H1 (cell line): ENCODE results near the gene FAHD1. TPM values are rescaled to one million over a fixed set of nuclear protein-coding genes. Genes with fewer than 3 reads are reported as not detected.

Experiments
- CTCF ChIA-PET: fragments of 300-600 bp; sonication (Branson Sonifier 250); formaldehyde crosslinking; loops from one replicate; lab custom pipeline; 2021; ENCODE audit not compliant: partially characterized antibody; lab: Charles Lee
- POLR2A ChIA-PET: fragments of 300-600 bp; sonication (Branson Sonifier 250); formaldehyde crosslinking; loops from one replicate; lab custom pipeline; 2021; ENCODE audit warnings: inconsistent platforms; ENCODE audit not compliant: partially characterized antibody; lab: Charles Lee
- DNase-seq, 2 experiments: peaks; one replicate each; pipeline versions ENCODE4 v3.0.0 to v3.0.0-alpha.2; 2010 to 2022; ENCODE audit warnings: low spot score in 2 of 2, low read depth in 1 of 2, mixed read lengths in 1 of 2
- FAIRE-seq: peaks from 2 replicates; lab custom pipeline; 2011; peaks lifted over from hg19 to GRCh38; lab: Jason Lieb, UNC
- H2AFZ ChIP-seq: 2 replicates; pipeline ENCODE4 v1.8.1; 2012; ENCODE audit warnings: low read length, inconsistent platforms
- H2AK5ac ChIP-seq: 2 replicates; pipeline ENCODE4 v1.6.1; 2013; ENCODE audit warnings: low read depth, low read length
- H2BK120ac ChIP-seq: replicated peaks from 2 replicates; pipeline ENCODE3; 2013; ENCODE audit warnings: low read depth, low read length, inconsistent platforms
- H2BK12ac ChIP-seq: 2 replicates; pipeline ENCODE4 v1.6.1; 2013; ENCODE audit warnings: low read depth, low read length
- H2BK15ac ChIP-seq: 2 replicates; pipeline ENCODE4 v1.6.1; 2013; ENCODE audit warnings: low read length
- H2BK20ac ChIP-seq: 2 replicates; pipeline ENCODE4 v1.6.1; 2013; ENCODE audit warnings: low read length
- H2BK5ac ChIP-seq: 2 replicates; pipeline ENCODE4 v1.6.1; 2013; ENCODE audit warnings: low read depth, low read length
- H3K14ac ChIP-seq: 2 replicates; pipeline ENCODE4 v1.6.1; 2013; ENCODE audit warnings: inconsistent platforms; ENCODE audit not compliant: insufficient read length
- H3K18ac ChIP-seq: 2 replicates; pipeline ENCODE4 v1.6.1; 2013; ENCODE audit warnings: low read length; ENCODE audit errors: extremely low read depth
- H3K23ac ChIP-seq: 2 replicates; pipeline ENCODE4 v1.6.1; 2013; ENCODE audit warnings: inconsistent platforms; ENCODE audit not compliant: insufficient read length
- H3K23me2 ChIP-seq: 2 replicates; pipeline ENCODE4 v1.6.1; 2013; ENCODE audit warnings: low read depth, low read length
- H3K27ac ChIP-seq: 2 replicates; pipeline ENCODE4 v1.6.1; 2011; ENCODE audit warnings: low read depth, low read length, inconsistent platforms
- H3K27me3 ChIP-seq, 4 experiments: replicated peaks in 1 of 4; 1 replicate in 1 of 4; 2 replicates in 3 of 4; pipeline versions ENCODE4 v1.6.1 to v1.8.1; 2011 to 2013; ENCODE audit warnings: low read length in 3 of 4, mild to moderate bottlenecking in 3 of 4, inconsistent platforms in 2 of 4, mixed read lengths in 2 of 4, moderate library complexity in 1 of 4; ENCODE audit not compliant: control insufficient read depth in 3 of 4, insufficient read depth in 3 of 4; ENCODE audit errors: extremely low read depth in 1 of 4
- H3K36me3 ChIP-seq, 4 experiments: 2 replicates each; pipeline versions ENCODE4 v1.6.1 to v1.8.1; 2011 to 2013; ENCODE audit warnings: mild to moderate bottlenecking in 4 of 4, low read length in 3 of 4, moderate library complexity in 2 of 4, control low read depth in 1 of 4, inconsistent platforms in 1 of 4; ENCODE audit not compliant: insufficient read depth in 4 of 4, control insufficient read depth in 2 of 4
- H3K4ac ChIP-seq: replicated peaks from 2 replicates; pipeline ENCODE3; 2013; ENCODE audit warnings: low read length, low read depth, mixed read lengths, inconsistent platforms; ENCODE audit not compliant: insufficient read length
- H3K4me1 ChIP-seq, 4 experiments: replicated peaks in 1 of 4; 1 replicate in 1 of 4; 2 replicates in 3 of 4; pipeline versions ENCODE4 v1.6.1 to v1.8.1; 2011 to 2013; ENCODE audit warnings: low read length in 3 of 4, inconsistent platforms in 2 of 4, mixed read lengths in 1 of 4; ENCODE audit not compliant: insufficient read depth in 4 of 4, control insufficient read depth in 3 of 4
- H3K4me2 ChIP-seq, 2 experiments: 2 replicates each; pipeline versions ENCODE4 v1.6.1 to v1.8.1; 2011 to 2013; ENCODE audit warnings: low read depth in 2 of 2, low read length in 2 of 2, control low read depth in 1 of 2, inconsistent platforms in 1 of 2, mild to moderate bottlenecking in 1 of 2; ENCODE audit not compliant: insufficient read depth in 1 of 2
- H3K4me3 ChIP-seq, 4 experiments: fragments of 200-600, 300-600 bp in 1 of 4; sonication (generic), shearing (Covaris generic), sonication (Bioruptor Twin) in 1 of 4; 2 replicates each; pipeline versions ENCODE4 v1.5.1 to v1.8.1; 2011 to 2016; ENCODE audit warnings: low read length in 4 of 4, low read depth in 3 of 4, control low read depth in 2 of 4, inconsistent platforms in 2 of 4, mild to moderate bottlenecking in 2 of 4, mixed read lengths in 1 of 4, moderate library complexity in 1 of 4; ENCODE audit not compliant: insufficient read depth in 2 of 4; ENCODE audit errors: extremely low read depth in 1 of 4
- H3K56ac ChIP-seq: replicated peaks from 2 replicates; pipeline ENCODE3; 2013; ENCODE audit warnings: low read depth, mild to moderate bottlenecking, mixed read lengths, low read length, inconsistent platforms; ENCODE audit not compliant: insufficient read length
- H3K79me1 ChIP-seq: 2 replicates; pipeline ENCODE4 v1.6.1; 2013; ENCODE audit warnings: low read depth, low read length, control low read depth
- H3K79me2 ChIP-seq, 2 experiments: 2 replicates each; pipeline versions ENCODE4 v1.6.1 to v1.8.1; 2012 to 2013; ENCODE audit warnings: low read length in 2 of 2, mild to moderate bottlenecking in 2 of 2, inconsistent platforms in 1 of 2; ENCODE audit not compliant: insufficient read depth in 2 of 2, control insufficient read depth in 1 of 2
- H3K9ac ChIP-seq, 4 experiments: replicated peaks in 1 of 4; 1 replicate in 1 of 4; 2 replicates in 3 of 4; pipeline versions ENCODE4 v1.6.1 to v1.8.1; 2011 to 2013; ENCODE audit warnings: low read depth in 3 of 4, low read length in 3 of 4, control low read depth in 2 of 4, mild to moderate bottlenecking in 2 of 4, moderate library complexity in 2 of 4, inconsistent platforms in 1 of 4; ENCODE audit errors: extremely low read depth in 1 of 4
- H3K9me3 ChIP-seq, 2 experiments: 2 replicates each; pipeline versions ENCODE4 v1.6.1 to v1.8.1; 2012 to 2013; ENCODE audit warnings: mild to moderate bottlenecking in 2 of 2, moderate library complexity in 2 of 2, control low read depth in 1 of 2, inconsistent platforms in 1 of 2, low read depth in 1 of 2, low read length in 1 of 2, mixed read lengths in 1 of 2; ENCODE audit not compliant: insufficient read depth in 2 of 2
- H4K20me1 ChIP-seq, 2 experiments: replicated peaks in 1 of 2; 2 replicates each; pipeline versions ENCODE3 to v1.8.1; 2011 to 2013; ENCODE audit warnings: inconsistent platforms in 2 of 2, low read length in 2 of 2, mild to moderate bottlenecking in 1 of 2; ENCODE audit not compliant: insufficient read depth in 2 of 2, control insufficient read depth in 1 of 2
- H4K5ac ChIP-seq: 2 replicates; pipeline ENCODE4 v1.6.1; 2013; ENCODE audit warnings: low read length, low read depth, mixed read lengths, inconsistent platforms; ENCODE audit not compliant: insufficient read length
- H4K8ac ChIP-seq: 2 replicates; pipeline ENCODE4 v1.8.0; 2013; ENCODE audit warnings: mild to moderate bottlenecking, moderate library complexity, low read length, inconsistent platforms; ENCODE audit not compliant: insufficient read depth; ENCODE audit errors: extremely low read depth
- H4K91ac ChIP-seq: replicated peaks from 2 replicates; pipeline ENCODE3; 2013; ENCODE audit warnings: low read length, mixed read lengths, inconsistent platforms; ENCODE audit not compliant: insufficient read length
- CTBP2 ChIP-seq: IDR thresholded peaks from 2 replicates; pipeline ENCODE4 v1.7.0; 2011; ENCODE audit warnings: borderline replicate concordance, mild to moderate bottlenecking, moderate library complexity, mixed read lengths, low read length; ENCODE audit not compliant: insufficient read depth, insufficient read length
- WGBS, 2 experiments: shearing (Covaris generic) in 1 of 2; methylation state at CpG; one replicate each; pipeline versions ENCODE4 v1.1.6 to v1.1.7; 2013 to 2015; ENCODE audit warnings: low lambda C conversion rate in 2 of 2, mixed read lengths in 2 of 2, inconsistent platforms in 1 of 2, low coverage in 1 of 2, missing lambda C conversion rate in 1 of 2; ENCODE audit not compliant: insufficient replicate concordance in 2 of 2, insufficient coverage in 1 of 2, insufficient read length in 1 of 2; ENCODE audit errors: extremely low coverage in 1 of 2, missing lambda C conversion rate in 1 of 2; 5-methylcytosine and 5-hydroxymethylcytosine counted together
- polyA plus RNA-seq, 7 experiments: library from polyadenylated mRNA; depleted of rRNA in 3 of 7; stranded (reverse) in 5 of 7; unstranded in 2 of 7; fragments of >200 nt in 5 of 7; fragments of 200-250 nt in 2 of 7; gene quantifications; 1 replicate in 5 of 7; 2 replicates in 1 of 7; 4 replicates in 1 of 7; pipeline versions ENCODE4 v1.2.1 to v1.2.3, GENCODE V29; 2011 to 2013; ENCODE audit warnings: missing spikeins in 2 of 7, mixed read lengths in 2 of 7
- total RNA-seq: library from RNA; stranded (reverse); fragmentation: NEBNext Ultra II Directional; extraction: Animal tissue kit (Norgen Biotek cat#: 25700); gene quantifications from 2 replicates; pipeline ENCODE4 v1.2.1, GENCODE V29; 2021

The FAHD1 gene
- total and polyA plus RNA-seq, 2 of the 8 experiments (the other 6 are each of a cell fraction or from before 2014, with no cell fraction given), result 20.4 to 31.9 TPM

DNA sequence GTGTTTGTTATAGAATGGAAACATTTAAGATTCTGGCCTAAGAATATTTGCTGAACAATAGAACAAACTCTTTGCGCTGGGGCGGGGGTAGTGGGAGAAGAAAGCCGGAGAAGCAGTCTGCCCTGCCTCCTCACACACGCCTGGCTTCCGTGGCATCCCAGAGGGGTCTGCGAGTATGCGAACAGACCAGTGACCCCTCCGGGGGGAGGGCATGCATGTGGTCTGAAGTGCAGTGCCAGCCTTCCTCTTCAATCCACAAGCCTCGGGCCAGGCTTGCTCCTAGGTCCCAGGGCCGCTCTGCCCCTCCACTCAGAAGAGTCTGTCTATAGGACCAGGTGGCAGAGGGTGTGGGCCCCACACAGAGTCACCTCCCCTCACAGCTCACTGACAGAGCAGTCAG, 19.4 kb upstream of the FAHD1 start:
- no peak overlapping the region for H3K27ac ChIP-seq
- FAIRE-seq (no peak), DNase-seq (no peak)
- no peak overlapping the region for H2AFZ ChIP-seq
- no peak overlapping the region for H3K23ac ChIP-seq
- H4K20me1 ChIP-seq, result no peaks in the 10 kb centered on the region
- H2BK12ac ChIP-seq, result no peak overlapping the region
- no peak overlapping the region for H3K4me3 ChIP-seq
- ChIA-PET POLR2A (no interaction called here), CTCF (interaction anchor here (0.7 kb wide), 2 partner anchors 106 to 261 kb away, joined by 3 read pairs; no protein-coding TSS in a partner anchor)
- no peak overlapping the region for H2BK5ac ChIP-seq
- H3K79me2 ChIP-seq, result no peaks in the 10 kb centered on the region
- no peaks in the 10 kb centered on the region for H3K27me3 ChIP-seq
- no peak overlapping the region for H4K8ac ChIP-seq
- peaks cover 3 to 6% of the 10 kb centered on the region in 2 experiments; a peak in 1 of 4 replicates for H3K9me3 ChIP-seq
- no peak overlapping the region for H3K4me2 ChIP-seq
- no peak overlapping the region for H4K5ac ChIP-seq
- no peak overlapping the region for H3K18ac ChIP-seq
- TF ChIP-seq CTBP2, result no peak
- no peak overlapping the region for H3K14ac ChIP-seq
- no peak overlapping the region for H3K4ac ChIP-seq
- no peaks in the 10 kb centered on the region; a peak in 2 of 7 replicates for H3K4me1 ChIP-seq
- no peak overlapping the region for H2BK20ac ChIP-seq
- no peaks in the 10 kb centered on the region for H3K23me2 ChIP-seq
- H2BK120ac ChIP-seq, result no peak overlapping the region
- H3K36me3 ChIP-seq, result no peaks in the 10 kb centered on the region; a peak in 1 of 8 replicates
- no peaks in the 10 kb centered on the region for H3K79me1 ChIP-seq
- no peak overlapping the region for H4K91ac ChIP-seq
- no peak overlapping the region for H2AK5ac ChIP-seq
- no peak overlapping the region for H3K56ac ChIP-seq
- no peak overlapping the region for H2BK15ac ChIP-seq
- 89% methylated on average over 10 of the region's 10 CpGs; no CpG with 5 or more reads in 1 of the 2 experiments for WGBS, 2 experiments
- H3K9ac ChIP-seq, result no peak overlapping the region
